H9 (cell line): ENCODE measurements around the gene RERE. TPM values are rescaled to one million over a fixed set of nuclear protein-coding genes. Genes with fewer than 3 reads are reported as not detected.

Experiments
- DNase-seq: peaks from one replicate; pipeline ENCODE4 v3.0.0-alpha.2; 2017
- H2AFZ ChIP-seq: one replicate; pipeline ENCODE4 v1.6.1; 2013; ENCODE audit warnings: mild to moderate bottlenecking, low read length, control low read depth, moderate library complexity
- H2AK5ac ChIP-seq: 2 replicates; pipeline ENCODE4 v1.6.1; 2013; ENCODE audit warnings: low read length, control low read depth, mixed read lengths; ENCODE audit not compliant: insufficient read length
- H2BK120ac ChIP-seq: one replicate; pipeline ENCODE4 v1.6.1; 2013; ENCODE audit warnings: low read depth, mild to moderate bottlenecking, low read length, control low read depth, inconsistent platforms; ENCODE audit not compliant: poor library complexity, severe bottlenecking
- H2BK12ac ChIP-seq: 2 replicates; pipeline ENCODE4 v1.6.1; 2013; ENCODE audit warnings: low read length, control low read depth, mixed read lengths, low read depth; ENCODE audit not compliant: insufficient read length
- H2BK15ac ChIP-seq: 2 replicates; pipeline ENCODE4 v1.6.1; 2013; ENCODE audit warnings: low read depth, low read length, control low read depth
- H2BK20ac ChIP-seq: one replicate; pipeline ENCODE4 v1.6.1; 2013; ENCODE audit warnings: low read depth, mild to moderate bottlenecking, low read length, control low read depth, inconsistent platforms; ENCODE audit not compliant: poor library complexity, severe bottlenecking
- H2BK5ac ChIP-seq: 2 replicates; pipeline ENCODE4 v1.6.1; 2013; ENCODE audit warnings: low read length, control low read depth, mixed read lengths; ENCODE audit not compliant: insufficient read length
- H3K14ac ChIP-seq: 2 replicates; pipeline ENCODE4 v1.6.1; 2013; ENCODE audit warnings: low read length, control low read depth; ENCODE audit not compliant: insufficient read depth
- H3K18ac ChIP-seq: 2 replicates; pipeline ENCODE4 v1.6.1; 2013; ENCODE audit warnings: low read depth, mild to moderate bottlenecking, mixed read lengths, low read length, control low read depth; ENCODE audit not compliant: insufficient read length
- H3K23ac ChIP-seq: 2 replicates; pipeline ENCODE4 v1.6.1; 2013; ENCODE audit warnings: low read length, control low read depth, mixed read lengths, low read depth; ENCODE audit not compliant: insufficient read length
- H3K23me2 ChIP-seq: 2 replicates; pipeline ENCODE4 v1.6.1; 2013; ENCODE audit warnings: low read depth, mild to moderate bottlenecking, mixed read lengths, low read length, control low read depth; ENCODE audit not compliant: insufficient read length, poor library complexity, severe bottlenecking
- H3K27ac ChIP-seq: 2 replicates; pipeline ENCODE4 v1.5.1; 2013; ENCODE audit warnings: low read length, control low read depth, mixed read lengths, low read depth; ENCODE audit not compliant: insufficient read length
- H3K27me3 ChIP-seq: 2 replicates; pipeline ENCODE4 v1.6.1; 2013; ENCODE audit warnings: low read length, control low read depth, inconsistent platforms; ENCODE audit not compliant: insufficient read depth
- H3K4ac ChIP-seq: 2 replicates; pipeline ENCODE4 v1.6.1; 2013; ENCODE audit warnings: low read depth, mild to moderate bottlenecking, control low read depth, inconsistent platforms, low read length, moderate library complexity
- H3K4me1 ChIP-seq: 2 replicates; pipeline ENCODE4 v1.6.1; 2013; ENCODE audit warnings: low read length, control low read depth, inconsistent platforms; ENCODE audit not compliant: insufficient read depth
- H3K4me2 ChIP-seq: 2 replicates; pipeline ENCODE4 v1.6.1; 2013; ENCODE audit warnings: low read length, control low read depth, mixed read lengths; ENCODE audit not compliant: insufficient read length, insufficient read depth
- H3K56ac ChIP-seq: 2 replicates; pipeline ENCODE4 v1.6.1; 2013; ENCODE audit warnings: low read depth, mild to moderate bottlenecking, mixed read lengths, low read length, control low read depth; ENCODE audit not compliant: insufficient read length
- H3K79me1 ChIP-seq: 2 replicates; pipeline ENCODE4 v1.6.1; 2013; ENCODE audit warnings: low read depth, mild to moderate bottlenecking, moderate library complexity, low read length, control low read depth, inconsistent platforms; ENCODE audit not compliant: insufficient read depth, poor library complexity, severe bottlenecking
- H3K79me2 ChIP-seq: 2 replicates; pipeline ENCODE4 v1.6.1; 2013; ENCODE audit warnings: low read length, control low read depth, inconsistent platforms; ENCODE audit not compliant: insufficient read depth
- H3K9ac ChIP-seq: 2 replicates; pipeline ENCODE4 v1.6.1; 2013; ENCODE audit warnings: low read length, control low read depth, mixed read lengths; ENCODE audit not compliant: insufficient read length; ENCODE audit errors: extremely low read depth
- H3K9me3 ChIP-seq: one replicate; pipeline ENCODE4 v1.6.1; 2013; ENCODE audit warnings: low read depth, low read length, inconsistent platforms; ENCODE audit not compliant: control insufficient read depth
- H3T11ph ChIP-seq: one replicate; pipeline ENCODE4 v1.6.1; 2013; ENCODE audit warnings: mild to moderate bottlenecking, low read length, control low read depth, inconsistent platforms
- H4K20me1 ChIP-seq: one replicate; pipeline ENCODE4 v1.6.1; 2013; ENCODE audit not compliant: control insufficient read depth, insufficient read length, insufficient read depth
- H4K5ac ChIP-seq: 2 replicates; pipeline ENCODE4 v1.6.1; 2013; ENCODE audit warnings: low read depth, mild to moderate bottlenecking, mixed read lengths, low read length, control low read depth; ENCODE audit not compliant: insufficient read length
- H4K8ac ChIP-seq: replicated peaks from 2 replicates; pipeline ENCODE4 v1.6.1; 2013; ENCODE audit warnings: low read length, control low read depth, mixed read lengths, low read depth; ENCODE audit not compliant: insufficient read length
- H4K91ac ChIP-seq: 2 replicates; pipeline ENCODE4 v1.6.1; 2013; ENCODE audit warnings: low read depth, mild to moderate bottlenecking, moderate library complexity, mixed read lengths, low read length, control low read depth; ENCODE audit not compliant: insufficient read length
- H3K27ac Mint-ChIP-seq, 3 experiments: 2 replicates in 2 of 3; 3 replicates in 1 of 3; pipeline ENCODE4 v1.8.0; 2020 to 2021; ENCODE audit warnings: mixed read lengths in 3 of 3, mild to moderate bottlenecking in 1 of 3, moderate library complexity in 1 of 3
- H3K27me3 Mint-ChIP-seq: 2 replicates; pipeline ENCODE4 v1.8.0; 2021; ENCODE audit warnings: low read depth, mild to moderate bottlenecking, moderate library complexity, mixed read lengths
- H3K36me3 Mint-ChIP-seq, 3 experiments: 2 replicates in 2 of 3; 3 replicates in 1 of 3; pipeline ENCODE4 v1.8.0; 2020 to 2021; ENCODE audit warnings: low read depth in 3 of 3, mixed read lengths in 3 of 3; ENCODE audit not compliant: insufficient read depth in 1 of 3
- H3K4me1 Mint-ChIP-seq, 2 experiments: 2 replicates each; pipeline ENCODE4 v1.8.0; 2020; ENCODE audit warnings: mixed read lengths in 2 of 2
- H3K4me3 Mint-ChIP-seq, 2 experiments: 2 replicates in 1 of 2; 3 replicates in 1 of 2; pipeline ENCODE4 v1.8.0; 2020 to 2021; ENCODE audit warnings: mild to moderate bottlenecking in 2 of 2, mixed read lengths in 2 of 2, moderate library complexity in 1 of 2
- H3K9me3 Mint-ChIP-seq, 2 experiments: 2 replicates in 1 of 2; 3 replicates in 1 of 2; pipeline ENCODE4 v1.8.0; 2020; ENCODE audit warnings: mild to moderate bottlenecking in 2 of 2, mixed read lengths in 2 of 2, moderate library complexity in 1 of 2
- CTCF ChIP-seq: fragments of 200-600 bp; sonication (generic); conservative IDR thresholded peaks from 3 replicates; pipeline ENCODE4 v1.8.0; 2021; ENCODE audit warnings: antibody characterized with exemption, mild to moderate bottlenecking
- WGBS: extraction: QIAGEN DNeasy Blood & Tissue Kit; methylation state at CpG from one replicate; pipeline ENCODE4 v1.1.7; 2013; ENCODE audit warnings: missing lambda C conversion rate, low lambda C conversion rate, mixed read lengths; ENCODE audit not compliant: insufficient read length; ENCODE audit errors: extremely low coverage; 5-methylcytosine and 5-hydroxymethylcytosine counted together
- total RNA-seq: library from RNA; stranded (reverse); gene quantifications from 2 replicates; pipeline ENCODE4 v1.2.1, GENCODE V29; 2021

RERE gene
- total RNA-seq, 1 experiment from 2014 or later: 103 TPM

GRCh38 chr1:8415526-8416278, 401.7 kb downstream of the RERE start:
- Histone ChIP-seq H4K5ac (no peak overlapping the region), H3K4me2 (no peak overlapping the region), H2AK5ac (no peak overlapping the region), H3T11ph (no peak overlapping the region), H3K18ac (no peak overlapping the region), H2BK120ac (no peak overlapping the region), H3K14ac (no peak overlapping the region), H3K9ac (no peak overlapping the region), H3K27me3 (no peaks in the 10 kb centered on the region), H4K20me1 (no peaks in the 10 kb centered on the region), H2BK5ac (no peak overlapping the region), H2AFZ (no peak overlapping the region), H2BK20ac (no peak overlapping the region), H3K79me1 (peaks cover 2% of the 10 kb centered on the region), H2BK12ac (no peak overlapping the region), H3K4ac (no peak overlapping the region), H2BK15ac (no peak overlapping the region), H3K23ac (no peak overlapping the region), H3K23me2 (no peaks in the 10 kb centered on the region), H4K91ac (no peak overlapping the region), H3K79me2 (peaks cover 9% of the 10 kb centered on the region; the same call in 1 of the 2 replicates), H3K56ac (no peak overlapping the region), H3K27ac (no peak overlapping the region), H3K4me1 (peaks cover 6% of the 10 kb centered on the region), H3K9me3 (no peaks in the 10 kb centered on the region), H4K8ac (no peak overlapping the region)
- H3K36me3 Mint-ChIP-seq: peaks cover 16 to 21% (median 19%) of the 10 kb centered on the region in 3 experiments; a peak in 6 of 7 replicates
- no peaks in the 10 kb centered on the region for H3K27me3 Mint-ChIP-seq
- WGBS: no CpG with 5 or more reads among the region's 7 CpGs
- DNase-seq: no peak
- peak overlapping the region in 2 of 3 experiments; percentile 4 to 32; a peak in 4 of 7 replicates for H3K27ac Mint-ChIP-seq
- no peak overlapping the region for H3K4me3 Mint-ChIP-seq
- TF ChIP-seq CTCF: no peak
- H3K4me1 Mint-ChIP-seq: peaks cover 33 to 38% of the 10 kb centered on the region in 2 experiments
- H3K9me3 Mint-ChIP-seq: no peaks in the 10 kb centered on the region
